Activated naive CD4-positive, alpha-beta T cell treated with anti-CD3 and anti-CD28 coated beads, Interleukin-2, amount 50 U/mL, for 72 hours (primary cell): Measurements from ENCODE around the gene ADAM15. TPM values are rescaled to one million over a fixed set of nuclear protein-coding genes. Genes with fewer than 3 reads are reported as not detected.

Experiments used
- ATAC-seq, 2 donors: fragments of 150-1000 bp; cut with Tn5 transposase; 2 replicates each; pipeline ENCODE4 v1.10.0; 2021; ENCODE audit warnings: mild to moderate bottlenecking in 2 of 2, moderate library complexity in 2 of 2
- DNase-seq, 2 donors: peaks; one replicate each; pipeline ENCODE4 v3.0.0; 2021 to 2022; ENCODE audit warnings: low spot score in 2 of 2
- H3K27ac Mint-ChIP-seq, 2 donors: one replicate each; pipeline ENCODE4 v1.8.0; 2022; ENCODE audit warnings: mild to moderate bottlenecking in 2 of 2, mixed read lengths in 2 of 2
- H3K36me3 Mint-ChIP-seq, 2 donors: one replicate each; pipeline ENCODE4 v1.8.0; 2022; ENCODE audit warnings: mixed read lengths in 2 of 2
- H3K9me3 Mint-ChIP-seq, 2 donors: one replicate each; pipeline ENCODE4 v1.8.0; 2022; ENCODE audit warnings: mixed read lengths in 2 of 2
- total RNA-seq, 2 donors: library from RNA; stranded (reverse); gene quantifications; one replicate each; pipeline ENCODE4 v1.2.3, GENCODE V29; 2022

Gene ADAM15
- 10 to 100 TPM; 49.9 to 52.8 TPM for total RNA-seq

GRCh38 chr1:155050560-155051341, at the start of gene ADAM15:
TSS of gene ADAM15 (plus strand) at chr1:155051316. CDS start at chr1:155051387, 71 bp downstream.
- DNase-seq = peak; percentile 85 to 91
- Mint-ChIP-seq H3K36me3 (no peaks in the 10 kb centered on the region), H3K9me3 (no peaks in the 10 kb centered on the region), H3K27ac (peak within 1 kb of the TSS; percentile 29 to 75)
- ATAC-seq = peak; percentile 81 to 89

- Mint-ChIP-seq H3K36me3 (peaks cover 10 to 16% of the 10 kb centered on the region in 2 donors), H3K27ac (peak overlapping the region; percentile 92), H3K9me3 (no peaks in the 10 kb centered on the region)
- ATAC-seq (peak in 1 of 2 donors; percentile 56), DNase-seq (no peak)
Measured at GRCh38 chr1:155001425-155001674, 49.8 kb upstream of the ADAM15 start.

- no peaks in the 10 kb centered on the region for H3K9me3 Mint-ChIP-seq
- DNase-seq (peak; percentile 98 to 99), ATAC-seq (peak; percentile 69 to 74)
- peaks cover 10 to 16% of the 10 kb centered on the region in 2 donors for H3K36me3 Mint-ChIP-seq
- H3K27ac Mint-ChIP-seq = peak overlapping the region; percentile 92 to 96
Measured at GRCh38 chr1:155001675-155002463, 49.2 kb upstream of the ADAM15 start.

- Mint-ChIP-seq H3K9me3 (no peaks in the 10 kb centered on the region), H3K27ac (peak within 1 kb of the TSS; percentile 92 to 96), H3K36me3 (peaks cover 10 to 16% of the 10 kb centered on the region in 2 donors)
- no peak for DNase-seq
- no peak for ATAC-seq
Measured at GRCh38 chr1:155002464-155003226, 48.5 kb upstream of the ADAM15 start, which contains the start of gene ZBTB7B. TSS of gene ZBTB7B (plus strand) at chr1:155002802. CDS start at chr1:155014661, 11,859 bp downstream.

GRCh38 chr1:155003227-155003765, 47.8 kb upstream of the ADAM15 start:
- ATAC-seq (no peak), DNase-seq (no peak)
- Mint-ChIP-seq H3K9me3 (no peaks in the 10 kb centered on the region), H3K36me3 (peaks cover 10 to 16% of the 10 kb centered on the region in 2 donors), H3K27ac (peak overlapping the region; percentile 88 to 92)

GRCh38 chr1:155003766-155004351, 47.3 kb upstream of the ADAM15 start:
- Mint-ChIP-seq H3K9me3 (no peaks in the 10 kb centered on the region), H3K36me3 (peaks cover 13 to 18% of the 10 kb centered on the region in 2 donors), H3K27ac (peak overlapping the region; percentile 92 to 96)
- ATAC-seq (no peak), DNase-seq (peak in 1 of 2 donors; percentile 78)

- DNase-seq (peak in 1 of 2 donors; percentile 69), ATAC-seq (peak in 1 of 2 donors; percentile 11)
- H3K27ac Mint-ChIP-seq = peak overlapping the region; percentile 92 to 96
- H3K36me3 Mint-ChIP-seq = peaks cover 20 to 25% of the 10 kb centered on the region in 2 donors
- no peaks in the 10 kb centered on the region for H3K9me3 Mint-ChIP-seq
Measured at GRCh38 chr1:155004352-155005075, 46.6 kb upstream of the ADAM15 start.

- Mint-ChIP-seq H3K36me3 (peaks cover 25 to 33% of the 10 kb centered on the region in 2 donors), H3K27ac (peak overlapping the region; percentile 92), H3K9me3 (no peaks in the 10 kb centered on the region)
- no peak for DNase-seq
- ATAC-seq = no peak
Measured at GRCh38 chr1:155005076-155006011, 45.8 kb upstream of the ADAM15 start.

- Mint-ChIP-seq H3K27ac (peak overlapping the region; percentile 92), H3K9me3 (no peaks in the 10 kb centered on the region), H3K36me3 (peaks cover 30 to 38% of the 10 kb centered on the region in 2 donors)
- peak; percentile 19 to 45 for ATAC-seq
- peak; percentile 50 to 65 for DNase-seq
Measured at GRCh38 chr1:155006601-155007101, 44.5 kb upstream of the ADAM15 start.

- no peak for DNase-seq
- H3K36me3 Mint-ChIP-seq = peaks cover 30 to 38% of the 10 kb centered on the region in 2 donors
- no peaks in the 10 kb centered on the region for H3K9me3 Mint-ChIP-seq
Measured at GRCh38 chr1:155007251-155007828, 43.8 kb upstream of the ADAM15 start.

GRCh38 chr1:155008015-155008941, 42.8 kb upstream of the ADAM15 start:
- Mint-ChIP-seq H3K36me3 (peaks cover 25 to 38% of the 10 kb centered on the region in 2 donors), H3K27ac (peak overlapping the region; percentile 90 to 92), H3K9me3 (no peaks in the 10 kb centered on the region)
- ATAC-seq (peak; percentile 28 to 66), DNase-seq (peak; percentile 80 to 81)

More at GRCh38 chr1:155007251-155007828, 43.8 kb upstream of the ADAM15 start:
- H3K27ac Mint-ChIP-seq = peak overlapping the region in 1 of 2 donors; percentile 92
- no peak for ATAC-seq

- peak overlapping the region; percentile 90 to 92 for H3K27ac Mint-ChIP-seq
- ATAC-seq (peak in 1 of 2 donors; percentile 5), DNase-seq (peak in 1 of 2 donors; percentile 68)
- no peaks in the 10 kb centered on the region for H3K9me3 Mint-ChIP-seq
- peaks cover 20 to 32% of the 10 kb centered on the region in 2 donors for H3K36me3 Mint-ChIP-seq
Measured at GRCh38 chr1:155009221-155009711, 41.9 kb upstream of the ADAM15 start.

GRCh38 chr1:155009742-155010141, 41.4 kb upstream of the ADAM15 start:
- ATAC-seq (no peak), DNase-seq (no peak)
- Mint-ChIP-seq H3K36me3 (peaks cover 20 to 29% of the 10 kb centered on the region in 2 donors), H3K9me3 (no peaks in the 10 kb centered on the region), H3K27ac (peak overlapping the region; percentile 90 to 92)
